AG10803 (cell line): Measurements from ENCODE around the gene MIA3.

ENCODE experiments used
- DNase-seq: peaks from one replicate; pipeline ENCODE4 v3.0.0; 2010; ENCODE audit warnings: low read depth
- H3K4me3 ChIP-seq: 2 replicates; pipeline ENCODE4 v1.5.1; 2011; ENCODE audit warnings: mild to moderate bottlenecking, low read length, control low read depth
- CTCF ChIP-seq: conservative IDR thresholded peaks from 2 replicates; pipeline ENCODE4 v1.5.1; 2011; ENCODE audit warnings: mild to moderate bottlenecking, low read length, control low read depth, inconsistent platforms

The MIA3 gene

DNA sequence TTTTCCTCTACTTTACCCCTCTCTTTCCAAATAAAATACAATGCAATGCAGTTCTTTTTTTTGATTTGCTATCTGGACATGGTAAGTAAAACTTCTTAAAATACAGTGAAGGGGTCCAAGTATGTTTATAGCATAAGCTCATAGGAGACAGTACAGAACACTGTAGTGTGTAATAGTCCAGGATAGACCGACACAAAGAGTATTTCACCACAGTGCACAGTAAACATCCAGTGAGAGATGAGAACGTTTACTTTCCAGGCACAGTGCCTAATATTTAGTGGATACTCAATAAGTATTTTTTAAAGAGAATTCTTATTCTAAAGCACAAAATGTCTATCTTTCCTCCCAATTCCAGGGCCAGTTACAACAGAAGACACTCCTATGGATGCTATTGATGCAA, 14.9 kb downstream of the MIA3 start:
- no peak for DNase-seq
- TF ChIP-seq CTCF, result no peak

DNA sequence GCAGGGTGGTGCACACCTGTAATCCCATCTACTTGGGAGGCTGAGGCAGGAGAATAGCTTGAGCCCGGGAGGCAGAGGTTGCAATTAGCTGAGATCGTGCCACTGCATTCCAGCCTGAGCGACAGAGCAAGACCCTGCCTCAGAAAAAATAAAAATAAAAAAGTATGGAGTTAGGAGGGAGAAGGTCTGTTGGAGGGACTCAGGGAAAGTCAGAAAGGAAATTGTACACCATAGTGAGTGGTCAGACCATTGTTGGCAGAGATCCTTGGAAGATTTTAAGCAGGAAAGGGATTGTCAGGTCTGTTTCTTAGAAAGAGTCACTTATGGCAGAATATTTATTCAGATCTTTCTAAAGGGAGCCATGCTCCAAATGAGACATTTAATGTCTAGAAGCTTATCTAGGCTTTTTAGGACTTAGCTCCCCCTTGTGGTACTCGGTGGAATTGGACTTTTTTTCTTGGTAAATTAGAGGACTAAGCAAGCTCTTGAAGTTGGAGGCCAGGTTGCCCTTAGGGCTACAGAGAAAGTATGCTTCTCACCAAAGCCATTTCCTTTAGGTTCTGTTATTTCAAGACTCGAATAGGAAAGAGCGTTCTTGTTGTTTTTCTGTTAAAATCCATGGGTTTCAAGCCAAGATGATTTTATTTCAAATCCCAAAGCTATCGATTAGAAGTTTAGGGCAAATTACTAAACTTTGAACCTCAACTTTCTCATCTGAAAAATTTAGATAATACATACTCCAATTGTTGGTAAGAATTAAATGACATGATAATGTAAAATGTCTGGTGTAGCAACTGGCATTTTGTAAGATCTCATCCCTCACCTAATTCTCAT, 16.5 kb downstream of the MIA3 start:
- DNase-seq, result peak; percentile 87
- H3K4me3 ChIP-seq, result no peak overlapping the region
- peak; percentile 94 for TF ChIP-seq CTCF

More for the DNA sequence above, 14.9 kb downstream of the MIA3 start:
- no peak overlapping the region for H3K4me3 ChIP-seq

DNA sequence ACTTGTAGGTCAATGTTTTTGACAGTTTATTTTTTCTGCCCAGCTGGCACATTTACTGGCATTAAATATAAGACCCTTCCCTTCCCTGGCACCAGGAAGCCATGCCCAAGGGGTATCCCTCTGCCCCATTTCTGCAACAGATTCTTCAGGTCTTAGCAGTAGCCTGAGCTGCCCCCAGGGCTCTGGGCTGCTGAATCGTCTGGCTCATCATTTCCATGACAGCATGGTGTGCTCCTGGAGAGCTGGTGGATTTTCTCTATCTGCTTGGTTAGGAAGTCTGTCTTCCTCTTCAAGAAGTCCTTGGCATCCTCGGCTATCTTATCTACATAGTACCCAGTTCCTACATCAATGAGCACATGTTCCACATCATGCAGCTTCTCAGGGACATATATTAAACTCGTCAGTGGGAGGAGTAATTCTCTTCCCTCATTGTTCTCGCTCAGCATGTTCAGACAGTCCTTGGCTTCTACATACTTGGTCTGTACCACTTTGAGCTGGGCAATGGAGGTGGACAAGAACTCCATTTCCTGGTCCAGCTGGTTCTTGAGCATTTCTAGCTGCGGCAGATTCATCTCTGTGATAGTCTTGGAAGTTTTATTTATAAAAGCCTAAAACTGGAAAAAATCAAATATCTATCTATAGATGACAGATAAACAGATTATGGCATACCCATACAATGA, 23.5 kb downstream of the MIA3 start:
- no peak overlapping the region for H3K4me3 ChIP-seq
- TF ChIP-seq CTCF, result no peak
- no peak for DNase-seq

DNA sequence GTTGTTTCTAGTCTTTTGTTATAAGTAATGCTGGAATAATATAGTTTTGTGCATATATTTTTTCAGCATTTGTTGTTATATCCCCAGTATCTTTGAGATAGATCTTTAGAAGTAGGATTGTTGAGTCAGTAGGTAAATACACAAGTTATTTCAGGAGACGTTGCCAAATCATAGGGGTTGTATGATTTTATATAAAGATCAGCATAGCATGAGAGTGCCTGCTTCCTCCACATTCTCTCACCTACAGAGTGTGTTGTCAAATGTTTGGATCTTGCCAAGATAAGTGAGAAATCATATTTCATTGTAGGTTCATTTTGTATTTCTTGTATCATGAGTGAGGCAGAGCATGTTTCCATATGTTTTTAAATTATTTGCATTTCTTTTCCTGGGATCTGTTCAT, 24.6 kb downstream of the MIA3 start:
- DNase-seq, result no peak
- TF ChIP-seq CTCF, result no peak
- no peak overlapping the region for H3K4me3 ChIP-seq

DNA sequence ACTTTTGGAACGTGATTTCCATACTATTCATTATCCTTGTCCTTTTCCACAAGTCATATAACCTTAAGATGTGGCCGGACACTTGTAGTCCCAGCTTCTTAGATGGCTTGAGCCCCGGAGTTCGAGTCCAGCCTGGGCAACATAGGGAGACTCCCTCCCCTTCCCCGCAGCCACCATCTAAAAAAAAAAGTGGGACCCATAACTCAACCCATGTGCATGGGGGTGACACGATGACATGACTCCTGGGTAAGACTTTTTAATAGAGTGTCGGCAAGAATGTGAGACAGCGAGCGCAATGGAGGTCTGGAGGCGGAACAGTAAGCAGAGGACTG, 25.7 kb downstream of the MIA3 start:
- peak overlapping the region; percentile 90 for H3K4me3 ChIP-seq
- DNase-seq, result no peak
- no peak for TF ChIP-seq CTCF

DNA sequence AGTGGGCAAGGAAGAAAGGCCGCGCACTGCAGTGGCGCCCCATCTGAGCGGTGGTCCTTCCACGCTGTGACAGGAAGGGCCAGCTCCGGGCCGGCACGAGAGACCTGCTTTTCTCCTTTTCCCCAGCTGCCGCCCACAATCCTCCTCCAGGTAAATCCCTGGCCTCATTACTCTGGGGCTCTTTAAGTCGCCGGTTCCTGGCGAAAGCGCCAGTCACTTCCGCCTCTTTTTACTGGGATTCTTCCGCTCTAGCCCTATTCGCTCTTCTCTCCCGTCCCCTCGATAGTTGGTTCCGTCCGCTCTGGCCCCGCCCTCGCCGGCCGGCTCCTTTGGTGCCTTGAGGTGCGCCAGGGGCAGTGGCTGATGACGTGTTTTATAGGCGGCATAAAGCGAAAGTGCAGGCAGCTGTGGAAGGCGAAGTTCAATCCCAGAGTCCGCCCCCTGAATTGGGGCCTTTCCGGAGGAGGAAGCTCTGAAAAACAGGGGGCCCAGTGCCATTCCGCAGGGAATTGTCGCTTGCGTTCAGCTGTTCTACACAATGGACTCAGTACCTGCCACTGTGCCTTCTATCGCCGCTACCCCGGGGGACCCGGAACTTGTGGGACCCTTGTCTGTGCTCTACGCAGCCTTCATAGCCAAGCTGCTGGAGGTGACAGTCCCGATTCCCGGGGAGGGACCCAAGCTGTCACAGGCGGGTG, 26.2 kb downstream of the MIA3 start:
- DNase-seq, result peak; percentile 98
- TF ChIP-seq CTCF, result no peak
- H3K4me3 ChIP-seq, result peak overlapping the region; percentile 90

GRCh38 chr1:222644636-222644980, 26.7 kb downstream of the MIA3 start:
- TF ChIP-seq CTCF, result no peak
- H3K4me3 ChIP-seq, result peak overlapping the region; percentile 90
- DNase-seq, result peak; percentile 9
